HG03571 (cell line): ENCODE results near the gene ZBED5.
A peak's percentile ranks its signal among the peaks of the same experiment; 100 is the strongest.

Experiments
- ATAC-seq: cut with Tn5 transposase; IDR thresholded peaks from one replicate; pipeline ENCODE4 v1.9.1; 2021; ENCODE audit not compliant: unreplicated experiment

ZBED5 gene

DNA sequence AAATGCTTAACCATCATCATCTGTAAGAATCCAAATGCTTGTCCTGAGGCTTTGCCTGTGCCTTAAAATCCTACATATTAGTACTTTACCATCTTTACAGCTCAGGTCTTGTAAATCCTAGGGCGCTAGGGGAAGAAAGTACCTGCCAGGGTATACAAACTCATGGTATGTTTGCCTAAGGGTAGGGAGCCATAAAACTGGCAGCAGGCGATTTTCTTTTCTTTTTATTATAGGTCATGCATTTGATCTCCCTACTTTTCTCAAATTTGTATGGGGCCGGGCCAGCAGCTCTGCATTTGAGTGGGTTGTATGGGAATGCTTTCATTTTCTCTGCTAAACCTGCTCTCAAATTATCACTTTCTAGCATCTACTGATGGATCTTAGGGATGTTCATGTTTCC is 24.0 kb upstream of the ZBED5 start:
- ATAC-seq, result no peak

DNA sequence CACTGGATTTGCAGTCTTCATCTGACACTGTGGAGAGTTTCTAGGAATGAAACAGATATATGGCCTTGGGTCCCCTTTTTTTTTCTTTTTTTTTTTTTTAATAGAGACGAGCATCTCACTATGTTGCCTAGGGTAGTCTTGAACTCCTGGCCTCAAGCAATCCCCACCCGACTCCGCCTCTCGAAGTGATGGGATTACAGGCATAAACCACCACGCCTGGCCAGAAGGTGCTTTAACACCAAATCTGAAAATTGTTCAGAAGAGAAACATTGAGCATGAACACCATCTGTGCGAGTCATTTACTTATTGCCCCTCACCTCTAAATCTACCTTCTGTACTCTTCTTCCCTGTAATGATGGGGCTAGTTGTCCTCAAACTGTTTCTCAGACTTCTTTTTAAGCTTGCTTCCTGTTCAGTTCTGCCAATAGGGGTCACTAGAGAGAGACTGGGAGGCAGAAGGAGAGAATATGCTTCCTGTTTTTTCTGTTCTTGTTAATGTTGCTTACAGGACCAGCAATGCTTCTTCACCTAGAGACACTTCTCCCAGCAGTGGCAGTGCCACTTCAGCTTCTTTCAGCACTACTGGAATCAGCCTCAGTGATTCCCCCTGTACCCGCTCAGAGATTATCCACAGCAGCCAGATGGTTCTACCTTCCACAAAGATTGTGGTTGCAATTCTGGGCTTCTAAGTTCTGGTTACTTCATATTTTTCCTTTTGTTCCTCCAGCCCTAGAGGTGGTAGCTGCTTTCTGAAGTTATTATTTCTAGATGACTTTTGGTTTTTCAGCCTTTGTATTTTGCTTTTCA is 20.8 kb upstream of the ZBED5 start:
- no peak for ATAC-seq

DNA sequence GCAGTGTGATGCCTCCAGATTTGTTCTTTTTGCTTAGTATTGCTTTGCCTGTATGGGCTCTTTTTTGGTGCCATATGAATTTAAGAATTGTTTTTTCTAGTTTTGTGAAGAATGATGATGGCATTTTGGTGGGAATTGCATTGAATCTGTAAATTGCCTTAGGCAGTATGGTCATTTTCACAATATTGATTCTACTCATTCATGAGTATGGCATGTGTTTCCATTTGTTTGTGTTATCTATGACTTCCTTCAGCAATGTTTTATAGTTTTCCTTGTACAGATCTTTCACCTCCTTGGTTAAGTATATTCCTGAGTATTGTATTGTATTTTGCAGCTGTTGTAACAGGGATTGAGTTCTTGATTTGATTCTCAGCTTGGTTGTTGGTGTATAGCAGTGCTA is 18.3 kb upstream of the ZBED5 start:
- no peak for ATAC-seq

DNA sequence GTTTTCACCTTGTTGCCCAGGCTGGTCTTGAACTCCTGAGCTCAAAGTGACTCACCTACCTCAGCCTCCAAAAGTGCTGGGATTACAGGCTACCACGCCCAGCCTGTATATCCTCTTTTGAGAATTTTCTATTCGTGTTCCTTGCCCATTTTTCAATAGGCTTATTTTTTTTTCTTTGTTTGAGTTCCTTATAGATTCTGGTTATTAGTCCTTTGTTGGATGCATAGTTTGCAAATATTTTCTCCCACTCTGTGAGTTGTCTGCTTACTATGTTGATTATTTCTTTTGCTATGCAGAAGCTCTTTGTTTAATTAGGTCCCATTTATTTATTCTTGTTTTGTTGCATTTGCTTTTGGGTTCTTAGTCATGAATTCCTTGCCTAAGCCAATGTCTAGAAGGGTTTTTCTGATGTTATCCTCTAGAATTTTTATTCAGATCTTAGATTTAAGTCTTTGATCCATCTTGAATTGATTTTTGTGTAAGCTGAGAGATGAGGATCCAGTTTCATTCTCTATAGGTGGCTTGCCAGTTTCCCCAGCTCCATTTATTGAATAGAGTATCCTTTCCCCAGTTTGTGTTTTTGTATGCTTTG is 17.7 kb upstream of the ZBED5 start:
- no peak for ATAC-seq

DNA sequence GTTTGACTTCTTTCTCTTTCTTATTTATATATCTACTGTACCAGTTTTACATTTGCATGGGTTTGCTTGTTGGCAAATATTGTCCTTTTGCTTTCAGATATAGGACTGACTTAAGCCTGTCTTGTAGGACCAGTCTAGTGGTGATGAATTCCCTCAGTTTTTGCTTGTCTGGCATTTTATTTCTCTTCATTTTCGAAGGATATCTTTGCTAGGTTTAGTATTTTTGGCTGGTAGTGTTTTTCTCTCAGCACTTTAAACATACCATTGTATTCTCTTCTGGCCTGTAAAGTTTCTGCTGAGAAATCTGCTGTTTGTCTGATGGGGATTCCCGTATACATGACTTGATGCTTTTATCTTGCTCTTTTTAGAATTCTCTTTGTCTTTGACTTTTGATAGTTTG is 14.2 kb upstream of the ZBED5 start:
- no peak for ATAC-seq

DNA sequence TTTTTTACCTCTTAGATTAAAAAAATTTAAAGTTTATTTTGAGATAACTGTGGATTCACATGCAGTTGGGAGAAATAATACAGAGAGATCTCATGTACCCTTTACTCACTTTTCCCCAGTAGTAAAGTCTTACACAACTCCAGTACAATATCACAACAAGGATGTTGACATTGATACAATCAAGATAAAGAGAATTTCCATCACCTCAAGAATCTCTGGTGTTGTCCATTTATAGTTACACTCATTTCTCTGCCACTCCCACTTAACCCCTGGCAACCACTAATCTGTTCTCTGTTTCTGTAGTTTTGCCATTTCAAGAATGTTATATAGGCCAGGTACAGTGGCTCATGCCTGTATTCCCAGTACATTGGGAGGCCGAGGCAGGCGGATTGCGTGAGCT is 10.5 kb upstream of the ZBED5 start:
- ATAC-seq, result no peak

DNA sequence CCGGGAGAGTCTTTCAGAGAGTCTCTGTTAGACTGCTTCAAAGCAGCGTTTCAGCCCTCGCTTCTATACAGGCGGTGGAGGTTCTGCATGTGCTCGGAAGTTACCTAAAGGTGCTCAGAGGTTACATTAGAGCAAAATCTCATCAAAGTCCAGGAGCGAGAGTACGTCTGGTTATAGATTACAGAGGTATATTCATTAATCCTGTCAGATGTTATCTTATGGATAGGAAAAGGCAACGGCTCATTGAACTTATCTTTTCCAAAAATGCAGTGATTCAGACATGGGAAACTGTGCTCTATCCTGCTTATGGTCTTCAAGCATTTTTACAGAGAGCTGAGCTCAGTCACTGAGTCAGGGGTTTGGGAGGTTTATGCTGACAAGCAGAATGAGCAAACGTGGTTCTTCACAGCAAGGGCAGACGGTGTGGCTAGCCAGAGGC is 9.1 kb upstream of the ZBED5 start:
- no peak for ATAC-seq

- no peak for ATAC-seq
Observed at GRCh38 chr11:10865837-10866270, 8.0 kb upstream of the ZBED5 start.

- ATAC-seq, result no peak
Observed at GRCh38 chr11:10864688-10865087, 6.8 kb upstream of the ZBED5 start.

DNA sequence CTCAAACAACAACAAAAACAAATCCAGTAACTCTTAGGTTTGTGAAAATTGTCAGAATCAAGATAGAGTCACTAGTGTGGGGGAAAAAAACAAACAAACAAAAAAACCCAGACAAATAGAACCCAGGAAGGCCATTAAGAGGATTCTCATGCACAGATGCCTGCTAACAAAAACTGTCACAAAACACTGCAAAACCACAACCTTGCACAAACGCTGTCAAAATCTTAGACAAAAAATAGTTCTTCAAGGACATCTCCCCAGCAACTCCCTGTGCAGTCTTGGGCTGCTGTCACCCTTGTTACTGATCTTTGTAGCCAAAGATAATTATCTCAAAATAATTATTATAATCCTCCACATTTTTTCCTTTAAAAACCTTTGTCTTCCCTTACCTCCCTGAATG is 4.6 kb upstream of the ZBED5 start:
- no peak for ATAC-seq

DNA sequence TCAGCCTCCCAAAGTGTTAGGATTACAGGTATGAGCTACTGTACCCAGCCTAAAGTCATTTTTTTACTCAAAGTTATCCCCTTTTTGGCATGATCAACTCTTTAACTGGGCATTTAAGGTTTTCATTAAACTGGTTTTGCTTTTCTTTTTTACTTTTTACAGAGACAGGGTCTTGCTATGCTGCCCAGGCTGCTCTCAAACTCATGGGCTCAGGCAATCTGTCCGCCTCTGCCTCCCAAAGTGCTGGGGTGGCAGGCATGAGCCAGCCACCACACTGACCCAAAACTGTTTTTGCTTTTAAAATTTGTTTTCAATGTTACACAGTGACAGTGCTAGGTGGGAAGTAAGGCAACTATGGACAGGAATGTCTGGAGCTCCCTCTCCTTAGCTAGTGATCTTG is 3.9 kb upstream of the ZBED5 start:
- no peak for ATAC-seq

- no peak for ATAC-seq
Observed at GRCh38 chr11:10861047-10861446, 3.2 kb upstream of the ZBED5 start.

- ATAC-seq, result peak; percentile 23
Observed at GRCh38 chr11:10858439-10859325, 829 bp upstream of the ZBED5 start.

DNA sequence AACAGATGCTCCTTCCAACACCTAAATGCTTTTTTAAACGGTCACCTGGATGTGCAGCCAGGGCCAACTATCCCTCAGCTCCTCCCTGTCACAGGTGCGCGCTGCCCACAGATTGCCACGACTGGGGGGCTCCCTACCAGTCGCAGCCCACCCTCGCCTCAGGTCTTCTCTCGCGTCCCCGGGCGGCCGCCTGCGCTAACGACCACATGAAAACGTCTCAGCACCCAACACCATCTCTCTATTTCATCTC is 469 bp downstream of the ZBED5 start:
- peak; percentile 3 for ATAC-seq

GRCh38 chr11:10856689-10857458 is 979 bp downstream of the ZBED5 start:
- ATAC-seq, result no peak

- ATAC-seq, result no peak
Observed at GRCh38 chr11:10855295-10855694, 2.6 kb downstream of the ZBED5 start.

DNA sequence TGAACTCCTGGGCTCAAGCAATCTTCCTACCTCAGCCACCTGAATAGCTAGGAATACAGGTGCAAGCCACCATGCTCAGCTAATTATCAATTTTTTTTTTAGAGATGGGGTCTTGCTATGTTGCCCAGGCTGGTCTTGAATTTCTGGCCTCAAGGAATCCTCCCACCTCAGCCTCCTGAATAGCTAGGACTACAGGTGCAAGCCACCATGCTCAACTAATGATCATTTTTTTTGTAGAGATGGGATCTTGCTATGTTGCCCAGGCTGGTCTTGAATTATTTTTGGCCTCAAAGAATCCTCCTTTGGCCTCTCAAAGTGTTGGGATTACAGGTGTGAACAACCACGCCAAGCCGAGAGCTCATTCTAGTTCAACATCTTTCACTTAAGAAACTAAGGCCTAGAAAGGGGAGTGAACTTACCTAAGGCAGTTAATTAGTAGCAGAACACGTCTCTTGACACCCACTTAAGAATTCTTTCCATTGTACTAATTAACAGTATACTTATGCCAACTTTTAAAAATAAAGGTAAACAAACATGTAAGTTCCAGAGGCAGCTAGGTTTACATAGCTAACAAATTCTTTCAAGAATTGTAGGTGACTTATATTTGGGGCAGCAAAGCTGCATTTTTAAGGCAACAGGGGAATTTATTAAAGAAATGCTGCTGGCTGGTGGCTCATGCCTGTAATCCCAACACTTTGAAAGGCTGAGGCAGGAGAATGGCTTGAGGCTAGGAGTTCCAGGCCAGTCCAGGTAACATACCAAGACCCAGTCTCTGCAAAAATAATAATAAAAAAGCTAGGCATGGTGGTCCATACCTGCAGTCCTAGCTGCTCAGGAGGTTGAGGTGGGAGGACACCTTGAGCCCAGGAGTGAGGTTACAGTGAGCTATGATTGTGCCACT is 9.6 kb downstream of the ZBED5 start:
- ATAC-seq, result no peak

DNA sequence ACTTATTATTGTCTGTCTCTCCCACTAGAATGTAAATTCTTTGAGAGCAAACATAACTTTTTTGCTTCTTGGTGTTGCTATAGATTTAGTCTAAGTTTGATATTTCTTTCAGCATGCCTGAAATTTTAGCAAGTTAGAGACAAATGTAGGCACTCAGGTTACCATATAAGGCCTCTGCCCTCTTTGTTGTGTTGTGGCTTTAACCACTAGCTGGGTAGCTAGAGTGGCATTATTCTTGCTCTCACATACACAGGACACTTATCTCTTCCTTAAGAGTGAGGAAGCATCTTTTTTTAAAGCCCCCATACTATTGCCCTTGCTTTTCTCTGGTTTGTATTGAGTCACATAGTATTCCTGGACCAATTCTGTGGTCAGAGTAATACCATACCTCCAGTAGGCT is 11.2 kb downstream of the ZBED5 start:
- ATAC-seq, result no peak

DNA sequence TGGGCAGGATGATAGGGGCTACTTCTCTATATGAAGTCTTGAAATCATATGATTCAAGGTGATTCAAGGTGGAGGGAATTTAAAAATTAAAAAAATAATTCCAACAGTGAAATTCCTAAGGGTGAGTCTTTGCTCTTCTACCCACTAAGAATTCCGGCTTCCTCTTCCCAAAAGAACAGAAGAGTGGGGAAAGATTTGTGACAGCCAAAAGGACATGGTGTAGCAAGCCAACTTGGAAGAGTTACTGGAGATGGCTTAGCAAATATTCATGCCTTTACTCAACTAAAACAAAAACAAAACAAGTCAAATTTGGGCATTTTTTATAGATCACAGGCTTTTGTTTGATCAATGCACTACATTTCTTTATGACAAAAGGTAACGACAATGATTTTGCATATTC is 12.3 kb downstream of the ZBED5 start:
- no peak for ATAC-seq

DNA sequence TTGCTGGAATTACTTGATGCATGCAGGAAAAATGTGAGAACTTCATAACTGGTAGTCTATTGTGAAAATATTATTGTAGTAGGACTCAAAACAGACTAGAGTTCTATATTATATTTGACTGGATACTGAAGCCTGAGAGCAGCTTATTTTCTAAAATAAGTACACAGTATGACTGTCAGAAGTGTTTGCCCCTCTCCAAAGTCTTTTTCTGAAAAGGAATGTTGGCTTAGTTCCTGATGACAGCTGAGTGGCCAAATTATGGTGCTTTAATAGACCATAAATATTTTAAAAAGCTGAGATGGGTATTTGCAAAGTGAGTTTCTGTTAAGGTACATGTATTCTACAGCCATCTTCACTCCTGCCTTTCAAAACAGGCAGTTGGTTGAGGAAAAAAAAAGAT is 13.1 kb downstream of the ZBED5 start:
- no peak for ATAC-seq
